GM18867 (cell line): ENCODE measurements around the gene ASIC1.

Source experiments
- ATAC-seq: cut with Tn5 transposase; IDR thresholded peaks from one replicate; pipeline ENCODE4 v1.9.1; 2021; ENCODE audit warnings: mild to moderate bottlenecking, moderate library complexity; ENCODE audit not compliant: unreplicated experiment

ASIC1 gene

GRCh38 chr12:50060120-50060468 lies 2.7 kb downstream of the ASIC1 start:
- ATAC-seq = no peak

DNA sequence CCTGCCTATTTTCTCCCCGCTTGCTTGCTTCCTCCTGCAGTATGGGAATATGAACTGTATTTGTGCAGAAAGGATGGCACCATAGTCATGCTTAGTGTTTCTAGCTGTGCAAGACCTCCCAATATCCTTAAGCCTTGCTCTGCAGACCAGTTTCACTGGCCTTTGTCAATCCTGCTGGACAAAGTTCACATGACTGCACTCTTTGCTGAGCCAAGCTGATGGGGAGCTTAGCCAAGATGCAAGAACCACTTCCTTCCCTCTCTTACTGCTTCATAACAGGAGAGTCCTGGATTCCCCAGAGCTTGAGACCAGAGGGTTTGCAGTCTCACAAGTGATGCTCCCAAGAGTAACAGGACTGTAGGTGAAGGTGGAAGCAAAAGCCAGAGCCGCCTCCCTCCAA lies 3.8 kb downstream of the ASIC1 start:
- ATAC-seq = no peak

DNA sequence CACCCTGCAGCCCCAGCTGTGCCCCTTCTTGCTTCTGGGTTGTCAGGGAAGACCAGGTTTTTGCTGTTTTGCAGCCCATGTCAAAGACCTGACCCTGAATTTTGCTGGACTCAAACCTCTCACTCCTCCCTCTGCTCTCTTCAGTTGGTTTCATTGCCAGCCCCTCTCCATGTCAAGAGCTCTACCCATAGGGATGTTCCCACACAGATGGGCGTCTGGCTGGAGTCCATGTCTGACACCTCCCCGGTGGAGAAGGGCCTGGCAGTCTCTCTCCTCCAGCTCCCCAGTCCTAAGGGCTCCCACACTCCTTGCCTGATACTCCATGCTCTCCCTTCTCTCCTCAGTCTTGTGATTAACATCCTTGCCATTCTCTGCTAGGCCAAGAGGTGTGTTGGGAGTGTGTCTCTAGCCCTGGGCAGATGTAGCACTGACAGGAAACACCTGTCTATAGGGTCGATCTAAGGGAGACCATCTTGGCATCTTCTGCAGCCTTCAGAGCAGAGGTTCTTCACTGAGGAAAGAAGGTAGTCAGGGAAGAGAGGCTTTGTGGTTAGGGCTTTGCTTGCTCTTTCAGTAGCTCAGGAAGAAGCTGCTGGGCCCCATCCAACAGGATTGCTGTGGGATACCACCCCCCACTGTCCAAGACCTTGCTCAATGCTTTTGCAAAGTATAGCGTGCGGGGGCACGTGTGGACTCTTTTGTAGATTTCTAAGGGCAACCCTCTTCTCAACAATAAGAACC lies 4.7 kb downstream of the ASIC1 start:
- ATAC-seq = no peak

- ATAC-seq = no peak
Measured at GRCh38 chr12:50062728-50063460, 5.5 kb downstream of the ASIC1 start.

- ATAC-seq = no peak
Measured at GRCh38 chr12:50065726-50066310, 8.4 kb downstream of the ASIC1 start.

GRCh38 chr12:50066402-50066801 lies 9.0 kb downstream of the ASIC1 start:
- no peak for ATAC-seq

- no peak for ATAC-seq
Measured at GRCh38 chr12:50069069-50069468, 11.7 kb downstream of the ASIC1 start.

GRCh38 chr12:50069539-50069938 lies 12.1 kb downstream of the ASIC1 start:
- ATAC-seq = no peak

- ATAC-seq = no peak
Measured at GRCh38 chr12:50070314-50071060, 13.1 kb downstream of the ASIC1 start.

- no peak for ATAC-seq
Measured at GRCh38 chr12:50072198-50072907, 15.0 kb downstream of the ASIC1 start.

DNA sequence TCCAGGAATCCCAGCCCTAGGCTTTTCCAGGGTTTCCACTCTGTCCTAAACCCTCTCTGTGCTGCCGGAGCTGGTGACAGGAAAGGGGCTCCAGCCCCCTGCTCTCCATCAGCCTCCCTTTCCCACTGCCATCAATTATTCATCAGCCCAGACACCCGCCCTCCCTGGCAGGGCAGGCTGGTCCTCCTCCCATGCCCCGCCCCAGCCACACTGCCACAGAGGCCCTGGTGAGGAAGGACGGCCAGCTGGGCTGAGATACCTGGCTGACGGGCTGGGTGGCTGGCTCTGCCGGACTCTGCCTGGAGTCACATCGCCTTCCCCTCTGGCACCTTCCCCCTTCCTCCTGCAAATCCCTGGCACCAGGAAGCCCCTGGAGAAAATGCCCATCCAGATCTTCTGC lies 15.8 kb downstream of the ASIC1 start:
- ATAC-seq = no peak

DNA sequence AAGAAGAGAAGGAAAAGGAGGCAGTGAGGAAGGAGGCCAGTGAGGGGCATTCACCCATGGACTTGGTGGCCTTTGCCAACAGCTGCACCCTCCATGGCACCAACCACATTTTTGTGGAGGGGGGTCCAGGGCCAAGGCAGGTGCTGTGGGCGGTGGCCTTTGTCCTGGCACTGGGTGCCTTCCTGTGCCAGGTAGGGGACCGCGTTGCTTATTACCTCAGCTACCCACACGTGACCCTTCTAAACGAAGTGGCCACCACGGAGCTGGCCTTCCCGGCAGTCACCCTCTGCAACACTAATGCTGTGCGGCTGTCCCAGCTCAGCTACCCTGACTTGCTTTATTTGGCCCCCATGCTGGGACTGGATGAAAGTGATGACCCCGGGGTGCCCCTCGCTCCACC lies 16.3 kb downstream of the ASIC1 start:
- ATAC-seq = no peak

DNA sequence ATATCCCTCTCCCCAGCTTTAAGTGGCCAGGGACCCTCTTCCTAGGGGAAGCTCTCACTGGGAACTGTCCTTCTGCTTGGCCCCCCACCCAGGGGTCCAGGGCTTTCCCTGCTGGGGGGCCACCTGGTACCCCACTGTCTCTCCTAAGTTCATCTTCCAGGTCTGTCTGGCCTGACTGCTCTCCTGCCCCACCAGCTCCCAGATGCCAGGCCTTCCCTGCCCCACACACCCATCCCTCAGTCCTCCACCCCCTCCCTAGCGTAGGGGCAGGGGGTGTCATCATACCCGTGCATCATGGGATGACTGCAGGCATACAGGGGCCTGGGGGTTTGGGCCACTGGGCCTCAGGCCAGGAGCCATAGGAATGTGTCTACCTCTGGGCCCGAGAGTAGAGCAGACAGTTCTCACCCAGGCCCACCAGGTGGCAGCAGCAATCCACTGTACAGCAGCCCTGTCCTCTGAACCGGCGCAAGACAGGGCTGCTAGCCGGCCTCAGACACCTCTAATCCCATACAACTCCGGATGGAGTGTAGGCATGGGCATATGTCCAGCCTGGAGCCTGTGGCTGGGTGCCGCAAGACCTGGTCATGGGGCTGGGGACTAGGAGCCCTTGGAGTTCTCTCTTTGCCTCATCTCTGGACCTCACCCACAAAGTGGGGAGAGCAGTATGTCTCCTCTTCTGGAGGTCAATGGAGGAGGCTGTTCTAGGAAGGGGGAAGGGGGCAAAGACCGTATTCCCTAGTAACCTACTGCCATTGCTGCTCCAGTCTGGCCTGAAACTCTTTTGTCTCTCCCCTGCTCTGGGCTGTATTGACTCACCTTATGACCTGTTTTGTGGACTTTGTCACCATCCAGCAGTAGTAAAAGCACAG lies 17.8 kb downstream of the ASIC1 start:
- ATAC-seq = peak; percentile 71

DNA sequence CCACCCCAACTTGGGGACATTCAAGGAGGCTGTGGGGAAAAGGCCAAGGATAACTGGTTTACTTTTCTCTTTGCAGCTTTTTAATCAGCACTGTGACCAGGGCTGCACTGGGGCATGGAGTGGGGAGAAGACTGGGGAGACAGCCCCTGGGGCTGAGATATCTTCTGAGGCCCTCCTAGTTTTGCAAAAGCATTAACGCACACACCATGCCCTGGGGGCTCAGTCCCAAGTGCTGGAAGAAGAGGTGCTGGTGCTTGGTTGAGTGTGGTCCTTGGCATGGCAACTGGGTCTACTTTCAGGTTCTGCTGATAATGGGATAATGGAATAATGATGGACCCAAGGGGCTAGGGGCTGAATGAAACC lies 18.4 kb downstream of the ASIC1 start:
- ATAC-seq = no peak

DNA sequence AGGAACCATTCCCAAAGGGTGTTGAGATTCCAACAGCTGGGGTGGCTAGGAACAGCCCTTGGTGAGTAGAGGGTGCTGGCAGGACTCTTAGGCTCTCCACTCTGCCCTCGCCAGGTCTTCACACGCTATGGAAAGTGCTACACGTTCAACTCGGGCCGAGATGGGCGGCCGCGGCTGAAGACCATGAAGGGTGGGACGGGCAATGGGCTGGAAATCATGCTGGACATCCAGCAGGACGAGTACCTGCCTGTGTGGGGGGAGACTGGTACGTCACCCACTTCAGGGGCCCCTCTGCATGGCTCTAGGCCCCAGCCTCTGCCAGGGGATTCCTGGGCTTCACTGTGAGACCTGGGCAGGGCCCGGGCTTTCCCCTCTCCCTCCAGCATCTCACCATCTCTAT lies 19.7 kb downstream of the ASIC1 start:
- ATAC-seq = no peak

DNA sequence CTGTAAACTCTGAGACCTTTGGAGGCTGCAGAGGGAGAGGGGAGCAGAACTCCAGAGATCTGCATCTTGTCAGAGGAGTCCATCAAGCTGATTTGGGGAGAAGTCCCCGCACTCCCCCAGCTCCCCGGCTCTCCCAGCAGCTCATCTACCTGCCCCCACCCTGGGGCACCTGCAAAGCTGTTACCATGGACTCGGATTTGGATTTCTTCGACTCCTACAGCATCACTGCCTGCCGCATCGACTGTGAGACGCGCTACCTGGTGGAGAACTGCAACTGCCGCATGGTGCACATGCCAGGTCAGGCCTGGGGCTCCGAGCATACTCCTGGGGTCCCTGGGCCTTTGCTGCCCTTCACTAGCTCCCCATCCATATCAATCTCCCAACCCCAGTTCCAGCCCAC lies 20.9 kb downstream of the ASIC1 start:
- ATAC-seq = no peak

GRCh38 chr12:50079771-50080170 lies 22.4 kb downstream of the ASIC1 start:
- no peak for ATAC-seq

GRCh38 chr12:50081096-50081808 lies 23.9 kb downstream of the ASIC1 start:
- no peak for ATAC-seq

GRCh38 chr12:50082644-50083043 lies 25.2 kb downstream of the ASIC1 start:
- no peak for ATAC-seq
